ENCODE data around the gene SLC9A2.

DNA sequence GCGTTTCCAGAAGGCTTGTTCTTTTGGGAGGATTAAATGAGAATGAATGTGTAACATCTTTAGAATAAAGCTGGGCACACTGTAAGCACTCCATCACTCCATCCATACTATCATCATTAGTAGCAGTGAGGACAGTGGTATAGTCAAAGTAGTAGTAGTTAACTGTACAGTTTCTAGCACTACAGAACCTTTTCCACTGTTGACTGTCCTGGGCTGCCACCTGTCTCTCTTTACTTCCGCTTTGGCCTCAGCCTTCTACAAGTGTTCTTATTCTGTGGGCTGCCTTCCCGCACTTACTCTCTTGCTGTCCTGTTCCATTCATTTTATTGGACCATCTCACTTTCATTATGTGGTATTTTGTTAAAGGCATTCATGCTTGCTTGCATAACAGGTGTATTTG is 3.3 kb downstream of the SLC9A2 start:
- TF ChIP-seq POLR2A (IDR thresholded peaks at IDR 0.05; ENCODE audit: low read depth, low read length) (no peak), SPI1 (IDR thresholded peaks at IDR 0.05; ENCODE audit: low read depth, low read length) (no peak)

All from GM12891 (cell line).